ENCODE data around the gene QPRT.
"Not testable (repeated sequence)": the region's sequence is repeated elsewhere in the genome, so short reads cannot be mapped to it uniquely, and the experiment has no call there.

QPRT gene

GRCh38 chr16:29746518-29746917, 67.5 kb downstream of the QPRT start:
- not testable (repeated sequence) for DNase-seq (ENCODE audit: low spot score)

Measured in CD4-positive, alpha-beta T cell treated with Interleukin-15 for 4 hours (primary cell).